ENCODE results near the gene NKAIN2. TPM values are rescaled to one million over a fixed set of nuclear protein-coding genes. Genes with fewer than 3 reads are reported as not detected.

NKAIN2 gene
- total RNA-seq, 6 experiments from 2014 or later: not detected

DNA sequence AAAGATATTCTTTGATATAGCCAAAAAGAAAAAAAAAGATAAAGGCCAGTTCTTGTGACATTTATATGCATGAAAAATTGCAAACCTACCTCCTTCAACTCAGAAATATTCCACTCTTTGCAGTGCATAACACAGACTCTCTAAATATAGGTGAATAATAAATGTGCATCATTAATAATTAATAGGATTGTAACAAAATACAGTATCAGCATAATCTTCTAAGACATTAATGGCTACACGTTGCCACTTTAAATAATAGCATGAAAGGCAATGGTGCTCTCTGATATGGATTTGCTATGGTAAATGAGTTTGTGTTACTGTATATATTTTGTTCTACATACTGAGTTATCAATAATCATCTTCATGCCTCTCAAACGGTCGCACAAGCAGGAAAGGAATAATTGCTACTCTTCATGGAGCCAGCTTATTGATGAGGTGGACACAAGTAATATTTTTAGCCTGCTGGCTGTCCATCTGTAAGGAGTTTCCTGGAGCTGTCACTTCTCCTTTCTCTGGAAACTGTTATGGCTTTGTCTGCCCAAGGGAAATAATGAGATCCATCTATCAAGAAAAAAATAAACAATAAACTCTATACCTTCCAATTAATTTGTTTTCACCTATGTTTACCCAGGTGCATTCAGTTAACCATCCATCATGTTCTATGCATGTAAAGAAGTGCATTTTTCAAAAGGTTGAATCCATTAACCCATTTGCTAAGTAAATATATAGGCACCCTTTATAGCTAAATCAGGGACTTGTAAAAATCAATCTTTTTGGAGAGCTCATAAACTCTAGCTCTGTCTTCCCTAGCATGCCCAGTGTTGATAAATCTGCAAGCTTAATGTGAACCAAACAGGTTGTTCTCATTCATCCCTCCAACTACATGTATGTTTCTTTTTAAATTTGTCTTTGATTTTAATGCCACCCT, 253.0 kb downstream of the NKAIN2 start:
- no peak overlapping the region for H3K27ac Mint-ChIP-seq
- H3K36me3 Mint-ChIP-seq (ENCODE audit: low read depth): no peaks in the 10 kb centered on the region
- no peak overlapping the region for H3K4me3 Mint-ChIP-seq
- peaks cover 11% of the 10 kb centered on the region for H3K9me3 Mint-ChIP-seq
- TF ChIP-seq, protein P1, sequence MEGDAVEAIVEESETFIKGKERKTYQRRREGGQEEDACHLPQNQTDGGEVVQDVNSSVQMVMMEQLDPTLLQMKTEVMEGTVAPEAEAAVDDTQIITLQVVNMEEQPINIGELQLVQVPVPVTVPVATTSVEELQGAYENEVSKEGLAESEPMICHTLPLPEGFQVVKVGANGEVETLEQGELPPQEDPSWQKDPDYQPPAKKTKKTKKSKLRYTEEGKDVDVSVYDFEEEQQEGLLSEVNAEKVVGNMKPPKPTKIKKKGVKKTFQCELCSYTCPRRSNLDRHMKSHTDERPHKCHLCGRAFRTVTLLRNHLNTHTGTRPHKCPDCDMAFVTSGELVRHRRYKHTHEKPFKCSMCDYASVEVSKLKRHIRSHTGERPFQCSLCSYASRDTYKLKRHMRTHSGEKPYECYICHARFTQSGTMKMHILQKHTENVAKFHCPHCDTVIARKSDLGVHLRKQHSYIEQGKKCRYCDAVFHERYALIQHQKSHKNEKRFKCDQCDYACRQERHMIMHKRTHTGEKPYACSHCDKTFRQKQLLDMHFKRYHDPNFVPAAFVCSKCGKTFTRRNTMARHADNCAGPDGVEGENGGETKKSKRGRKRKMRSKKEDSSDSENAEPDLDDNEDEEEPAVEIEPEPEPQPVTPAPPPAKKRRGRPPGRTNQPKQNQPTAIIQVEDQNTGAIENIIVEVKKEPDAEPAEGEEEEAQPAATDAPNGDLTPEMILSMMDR (IDR thresholded peaks at IDR 0.05): no peak
- H3K27me3 Mint-ChIP-seq (ENCODE audit: insufficient read depth): no peaks in the 10 kb centered on the region
- no peak for DNase-seq
- H3K4me1 Mint-ChIP-seq (ENCODE audit: low read depth): no peaks in the 10 kb centered on the region

DNA sequence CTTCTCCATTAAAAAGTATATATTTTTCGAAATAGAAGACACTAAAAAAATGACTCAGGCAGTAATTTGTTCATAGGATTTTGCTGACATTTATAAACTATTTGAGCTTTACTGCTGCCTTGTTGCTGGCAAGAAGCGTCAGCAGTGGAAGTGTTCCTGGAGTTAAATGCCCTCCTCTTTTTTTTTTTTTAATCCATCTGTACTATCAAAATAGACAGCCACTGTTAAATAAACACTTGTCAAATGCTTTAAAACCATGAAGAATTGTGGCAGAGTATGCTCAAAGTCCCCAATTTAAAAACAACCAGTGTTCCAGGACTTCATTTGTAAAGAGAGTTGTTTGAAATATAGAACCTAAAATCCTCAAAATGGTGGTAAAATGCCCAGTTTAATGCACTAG, 253.8 kb downstream of the NKAIN2 start:
- Mint-ChIP-seq H3K27me3 (ENCODE audit: insufficient read depth) (no peaks in the 10 kb centered on the region), H3K4me3 (no peak overlapping the region), H3K4me1 (ENCODE audit: low read depth) (no peaks in the 10 kb centered on the region), H3K27ac (no peak overlapping the region), H3K9me3 (peaks cover 10% of the 10 kb centered on the region), H3K36me3 (ENCODE audit: low read depth) (no peaks in the 10 kb centered on the region)
- DNase-seq: no peak
- TF ChIP-seq, protein P1 (IDR thresholded peaks at IDR 0.05): no peak

DNA sequence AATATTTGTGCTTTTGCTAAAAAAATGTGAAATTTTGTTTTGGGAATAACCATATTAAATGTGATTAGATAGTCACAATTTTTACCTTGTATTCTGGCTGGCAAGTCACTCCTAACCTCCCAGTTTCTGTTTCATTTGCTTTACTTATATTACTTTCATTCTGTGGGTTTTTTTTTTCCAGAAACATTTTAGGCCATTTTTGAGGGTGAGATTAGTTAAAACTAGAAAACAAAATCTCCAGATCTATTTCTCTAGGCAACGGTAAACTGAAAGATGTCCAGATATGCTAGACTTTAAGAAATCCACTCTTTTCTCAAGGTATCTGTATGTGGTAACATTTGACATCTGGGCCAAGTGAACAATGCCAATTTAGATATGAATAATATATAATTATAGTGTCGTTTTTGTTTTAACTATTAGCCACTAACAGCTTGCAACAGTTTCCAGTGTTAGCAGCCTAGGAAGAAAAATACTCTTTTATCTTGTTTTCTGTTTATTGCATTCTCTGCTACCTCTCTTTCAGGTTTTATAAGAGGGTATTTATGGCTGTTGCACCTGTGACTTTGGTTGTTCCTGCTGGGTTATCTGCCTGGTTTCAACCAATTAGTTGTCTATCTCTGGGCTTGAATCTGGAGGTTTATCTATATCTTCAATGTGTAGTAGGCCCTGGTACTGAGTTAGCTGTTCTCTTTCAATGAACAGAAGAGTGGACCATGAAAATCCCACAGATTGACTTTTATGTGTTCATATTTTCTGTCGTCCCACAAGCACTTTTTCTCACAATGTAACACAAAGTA, 260.9 kb downstream of the NKAIN2 start:
- Mint-ChIP-seq H3K4me1 (ENCODE audit: low read depth) (no peaks in the 10 kb centered on the region), H3K36me3 (ENCODE audit: low read depth) (no peaks in the 10 kb centered on the region), H3K4me3 (no peak overlapping the region), H3K9me3 (peaks cover 37% of the 10 kb centered on the region), H3K27ac (no peak overlapping the region), H3K27me3 (ENCODE audit: insufficient read depth) (peaks cover 1% of the 10 kb centered on the region; the same call in 1 of the 2 replicates)
- no peak for DNase-seq
- TF ChIP-seq, protein P1 (IDR thresholded peaks at IDR 0.05): no peak

DNA sequence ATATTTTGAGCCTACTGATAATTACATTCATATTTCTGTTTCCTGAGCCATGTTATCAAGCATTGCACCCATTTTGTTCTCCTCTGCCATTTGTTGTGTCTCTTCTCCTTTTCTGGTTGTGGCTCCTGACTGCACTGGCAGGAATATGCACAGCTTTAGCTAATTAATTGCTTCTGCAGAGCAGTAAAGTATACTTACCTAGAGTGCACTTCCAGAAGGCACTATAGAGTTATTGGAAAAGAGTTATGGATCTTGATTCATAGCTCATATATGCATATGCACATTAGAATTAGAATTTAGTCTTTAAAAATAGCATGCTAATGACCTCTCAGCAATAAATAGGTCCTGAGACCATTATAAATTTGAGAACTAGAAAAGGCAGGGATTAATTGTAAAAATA, 262.6 kb downstream of the NKAIN2 start:
- Mint-ChIP-seq H3K9me3 (peaks cover 46% of the 10 kb centered on the region), H3K27me3 (ENCODE audit: insufficient read depth) (peaks cover 1% of the 10 kb centered on the region; the same call in 1 of the 2 replicates), H3K36me3 (ENCODE audit: low read depth) (no peaks in the 10 kb centered on the region), H3K4me1 (ENCODE audit: low read depth) (no peaks in the 10 kb centered on the region), H3K4me3 (no peak overlapping the region), H3K27ac (no peak overlapping the region)
- TF ChIP-seq, protein P1 (IDR thresholded peaks at IDR 0.05): no peak
- no peak for DNase-seq

DNA sequence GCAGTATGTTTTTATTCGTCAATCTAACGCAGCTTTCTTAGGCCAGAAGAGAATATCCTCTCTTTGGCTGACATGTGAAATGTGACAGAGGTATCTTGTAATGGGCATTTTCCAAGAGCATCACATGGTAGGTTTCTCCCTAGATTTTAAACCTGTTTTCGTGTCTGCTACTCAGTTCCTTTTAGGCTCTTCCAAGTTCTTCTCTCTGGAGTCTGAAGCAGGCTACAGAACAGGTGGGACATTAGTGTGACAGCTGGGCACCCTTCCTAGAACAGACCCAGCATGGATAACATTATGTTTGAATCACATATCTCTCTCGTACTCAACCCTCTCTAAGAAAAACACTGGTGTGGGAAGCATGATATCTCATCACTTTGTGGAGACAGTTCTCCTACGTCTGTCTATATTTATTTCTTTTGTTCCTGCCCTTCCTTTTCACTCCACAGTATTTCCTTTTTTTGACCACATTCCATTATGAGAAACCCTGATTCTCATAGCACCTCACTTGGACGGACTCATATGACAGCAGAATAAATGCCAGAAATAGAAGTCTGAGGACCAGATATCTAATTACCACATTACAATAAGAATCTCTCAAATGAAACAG, 263.4 kb downstream of the NKAIN2 start:
- H3K4me3 Mint-ChIP-seq: no peak overlapping the region
- H3K27me3 Mint-ChIP-seq (ENCODE audit: insufficient read depth): peaks cover 1% of the 10 kb centered on the region; the same call in 1 of the 2 replicates
- TF ChIP-seq, protein P1 (IDR thresholded peaks at IDR 0.05): no peak
- peaks cover 52% of the 10 kb centered on the region for H3K9me3 Mint-ChIP-seq
- no peaks in the 10 kb centered on the region for H3K4me1 Mint-ChIP-seq (ENCODE audit: low read depth)
- H3K36me3 Mint-ChIP-seq (ENCODE audit: low read depth): no peaks in the 10 kb centered on the region; the same call in 1 of the 2 replicates
- no peak overlapping the region for H3K27ac Mint-ChIP-seq
- DNase-seq: no peak
